Measurements from ENCODE around the gene PRSS53. TPM values are rescaled to one million over a fixed set of nuclear protein-coding genes. Genes with fewer than 3 reads are reported as not detected.
"Not testable (repeated sequence)": the region's sequence is repeated elsewhere in the genome, so short reads cannot be mapped to it uniquely, and the experiment has no call there.

The PRSS53 gene
- total and polyA plus RNA-seq, 4 donors, result 2.0 to 9.8 (median 4.8) TPM

DNA sequence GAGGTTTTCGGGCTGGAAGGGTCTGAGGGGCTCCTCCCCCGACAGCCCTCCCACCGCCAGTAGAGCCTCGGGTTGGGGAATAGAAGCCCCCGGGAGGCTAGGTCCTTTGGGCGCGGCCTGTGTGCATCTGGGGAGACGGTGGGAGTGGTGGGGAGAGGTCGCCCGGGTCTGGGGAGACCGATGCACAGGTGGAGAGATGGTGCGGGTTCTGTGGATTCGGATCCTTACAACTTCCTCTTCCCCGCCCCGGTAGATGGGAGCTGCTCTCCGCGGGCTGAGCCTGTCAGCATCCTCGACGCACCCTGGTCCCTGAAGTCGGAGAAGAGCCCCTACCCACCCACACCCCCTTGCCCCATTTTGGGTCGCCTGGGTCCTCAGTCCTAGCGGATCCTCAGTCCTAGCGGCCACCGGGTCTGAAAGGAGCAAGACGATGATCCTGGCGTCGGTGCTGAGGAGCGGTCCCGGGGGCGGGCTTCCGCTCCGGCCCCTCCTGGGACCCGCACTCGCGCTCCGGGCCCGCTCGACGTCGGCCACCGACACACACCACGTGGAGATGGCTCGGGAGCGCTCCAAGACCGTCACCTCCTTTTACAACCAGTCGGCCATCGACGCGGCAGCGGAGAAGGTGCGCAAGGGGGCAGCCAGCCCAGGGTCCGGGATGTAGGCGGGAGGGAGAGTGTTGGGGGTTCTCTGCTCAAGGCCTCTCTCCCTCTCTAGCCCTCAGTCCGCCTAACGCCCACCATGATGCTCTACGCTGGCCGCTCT, 20.2 kb upstream of the PRSS53 start:
- Histone ChIP-seq H3K9me3 (ENCODE audit: control insufficient read depth, insufficient read depth, low read length) (no peaks in the 10 kb centered on the region), H3K27ac (ENCODE audit: low read depth, low read length) (no peak overlapping the region), H3K27me3 (ENCODE audit: control insufficient read depth, insufficient read depth, low read length) (no peaks in the 10 kb centered on the region), H3K4me3 (ENCODE audit: low read depth, low read length) (peak overlapping the region; percentile 66), H3K36me3 (ENCODE audit: control insufficient read depth, insufficient read depth, low read length) (peaks cover 47% of the 10 kb centered on the region), H3K4me1 (ENCODE audit: control insufficient read depth, insufficient read depth, low read length) (peaks cover 25% of the 10 kb centered on the region)
- 29% methylated on average over 38 of the region's 57 CpGs for WGBS (ENCODE audit: insufficient coverage)
- DNase-seq (ENCODE audit: low read depth in 4 of 6, low spot score in 6 of 6), result peak in 1 of 6 donors; percentile 6

DNA sequence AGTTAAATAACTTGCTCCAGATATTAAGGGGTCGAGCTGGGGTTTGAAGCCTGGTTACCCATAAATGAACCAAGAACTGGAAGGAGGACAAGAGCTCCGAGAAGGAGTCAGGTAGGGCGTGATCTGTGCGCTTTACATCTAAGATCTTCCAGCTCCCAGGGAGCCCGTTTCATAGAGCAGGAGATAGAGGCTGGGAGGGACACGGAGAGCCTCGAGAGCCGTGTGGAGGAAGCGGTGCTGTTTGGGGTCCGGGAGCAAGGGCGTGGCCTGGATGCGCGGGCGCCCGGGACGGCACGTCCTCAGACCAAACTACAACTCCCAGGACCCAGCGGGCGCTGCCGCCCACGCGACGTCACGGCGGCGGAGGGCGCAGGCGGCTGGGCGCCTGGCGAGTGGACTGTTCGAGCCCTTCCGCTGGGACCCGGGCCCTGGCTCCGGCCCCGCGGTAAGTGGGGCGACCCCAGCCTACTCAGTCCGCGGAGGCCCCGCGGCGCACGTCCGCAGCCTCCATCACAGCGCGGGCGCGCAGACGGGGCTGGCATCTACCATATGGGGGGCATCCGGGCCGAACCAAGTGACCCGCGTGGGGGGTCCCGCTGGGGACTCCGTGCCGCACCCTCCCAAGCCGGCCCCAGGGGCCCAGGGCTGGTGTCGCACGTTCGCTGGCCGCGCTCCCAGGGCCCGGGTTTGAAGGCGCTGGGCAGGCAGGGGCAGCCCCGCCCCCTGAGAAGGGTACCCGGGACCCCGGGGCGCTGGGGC, 19.5 kb upstream of the PRSS53 start, which contains the start of gene BCKDK:
Gene BCKDK (plus strand): TSS at position 352 of the 759 bp plus-strand sequence. CDS start 838 bp downstream, outside the sequence.
- 5% methylated on average over 68 of the region's 68 CpGs for WGBS (ENCODE audit: insufficient coverage)
- no peak within 1 kb of the TSS for H3K27ac ChIP-seq (ENCODE audit: low read depth, low read length)
- H3K4me1 ChIP-seq (ENCODE audit: control insufficient read depth, insufficient read depth, low read length), result peaks cover 25% of the 10 kb centered on the region
- H3K9me3 ChIP-seq (ENCODE audit: control insufficient read depth, insufficient read depth, low read length), result no peaks in the 10 kb centered on the region
- H3K36me3 ChIP-seq (ENCODE audit: control insufficient read depth, insufficient read depth, low read length), result peaks cover 42% of the 10 kb centered on the region
- peak within 1 kb of the TSS; percentile 66 for H3K4me3 ChIP-seq (ENCODE audit: low read depth, low read length)
- DNase-seq (ENCODE audit: low read depth in 4 of 6, low spot score in 6 of 6), result peak in 2 of 6 donors; percentile 89 to 90
- H3K27me3 ChIP-seq (ENCODE audit: control insufficient read depth, insufficient read depth, low read length), result no peaks in the 10 kb centered on the region

DNA sequence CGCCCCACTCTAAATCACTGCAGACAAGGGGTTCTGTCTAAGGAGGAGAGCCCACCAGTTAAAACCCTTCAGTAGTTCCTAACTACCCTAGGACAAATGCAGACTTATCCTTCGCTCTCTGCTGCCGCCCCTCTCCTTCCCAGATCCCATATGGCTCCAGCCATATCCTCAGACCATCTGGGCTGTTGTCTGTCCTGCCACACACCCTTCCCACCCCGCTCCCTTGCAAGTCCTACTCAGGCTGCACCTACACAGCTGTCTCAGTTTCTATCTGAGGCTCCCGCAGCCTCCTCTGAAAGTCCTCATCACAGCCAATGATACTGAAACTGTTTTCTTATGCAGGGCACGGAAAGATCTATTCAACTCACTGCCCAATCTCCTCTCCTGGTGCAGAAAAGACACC, 18.7 kb upstream of the PRSS53 start:
- H3K27me3 ChIP-seq (ENCODE audit: control insufficient read depth, insufficient read depth, low read length), result no peaks in the 10 kb centered on the region
- H3K4me3 ChIP-seq (ENCODE audit: low read depth, low read length), result no peak overlapping the region
- H3K9me3 ChIP-seq (ENCODE audit: control insufficient read depth, insufficient read depth, low read length), result no peaks in the 10 kb centered on the region
- no peak for DNase-seq (ENCODE audit: low read depth in 4 of 6, low spot score in 6 of 6)
- peaks cover 25% of the 10 kb centered on the region for H3K4me1 ChIP-seq (ENCODE audit: control insufficient read depth, insufficient read depth, low read length)
- WGBS (ENCODE audit: insufficient coverage), result 73% methylated on average over 5 of the region's 6 CpGs
- peaks cover 35% of the 10 kb centered on the region for H3K36me3 ChIP-seq (ENCODE audit: control insufficient read depth, insufficient read depth, low read length)
- no peak overlapping the region for H3K27ac ChIP-seq (ENCODE audit: low read depth, low read length)

- no peak overlapping the region for H3K4me3 ChIP-seq (ENCODE audit: low read depth, low read length)
- DNase-seq (ENCODE audit: low read depth in 4 of 6, low spot score in 6 of 6), result no peak
- peaks cover 25% of the 10 kb centered on the region for H3K4me1 ChIP-seq (ENCODE audit: control insufficient read depth, insufficient read depth, low read length)
- H3K27ac ChIP-seq (ENCODE audit: low read depth, low read length), result no peak overlapping the region
- 83% methylated on average over 20 of the region's 28 CpGs for WGBS (ENCODE audit: insufficient coverage)
- no peaks in the 10 kb centered on the region for H3K27me3 ChIP-seq (ENCODE audit: control insufficient read depth, insufficient read depth, low read length)
- H3K36me3 ChIP-seq (ENCODE audit: control insufficient read depth, insufficient read depth, low read length), result peaks cover 28% of the 10 kb centered on the region
- H3K9me3 ChIP-seq (ENCODE audit: control insufficient read depth, insufficient read depth, low read length), result no peaks in the 10 kb centered on the region
These were observed 18.0 kb upstream of the PRSS53 start for GRCh38 chr16:31106509-31107464.

DNA sequence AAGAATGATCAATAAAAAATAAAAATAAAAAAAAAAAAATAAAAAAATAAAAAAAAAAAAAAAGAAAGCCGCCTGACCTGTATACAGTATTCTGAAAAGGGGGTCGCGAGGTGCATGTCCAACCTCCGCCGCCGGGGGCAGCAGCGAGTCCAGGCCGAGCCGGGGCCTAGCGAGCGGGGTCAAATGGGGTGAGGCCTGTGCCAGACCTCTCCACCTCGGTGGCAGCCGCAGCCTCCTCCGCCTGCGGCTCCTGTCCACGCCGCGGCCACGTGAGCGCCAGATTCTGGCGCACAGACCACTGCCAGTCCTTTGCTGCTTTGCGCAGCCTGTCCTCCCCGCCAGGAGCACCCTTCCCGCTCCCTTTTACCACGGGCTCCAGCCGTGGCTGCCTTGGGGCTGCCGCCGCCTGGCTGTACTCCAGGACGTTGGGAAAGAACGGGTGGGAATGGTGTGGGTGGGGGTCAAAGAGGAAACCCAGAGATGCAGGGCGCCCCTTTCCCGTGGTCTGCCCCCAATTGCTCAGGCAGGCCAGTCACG, 17.0 kb upstream of the PRSS53 start:
- H3K4me3 ChIP-seq (ENCODE audit: low read depth, low read length), result no peak overlapping the region
- H3K4me1 ChIP-seq (ENCODE audit: control insufficient read depth, insufficient read depth, low read length), result peaks cover 25% of the 10 kb centered on the region
- peaks cover 18% of the 10 kb centered on the region for H3K36me3 ChIP-seq (ENCODE audit: control insufficient read depth, insufficient read depth, low read length)
- 27% methylated on average over 27 of the region's 33 CpGs for WGBS (ENCODE audit: insufficient coverage)
- no peaks in the 10 kb centered on the region for H3K9me3 ChIP-seq (ENCODE audit: control insufficient read depth, insufficient read depth, low read length)
- no peaks in the 10 kb centered on the region for H3K27me3 ChIP-seq (ENCODE audit: control insufficient read depth, insufficient read depth, low read length)
- peak in 2 of 6 donors; percentile 43 to 69 for DNase-seq (ENCODE audit: low read depth in 4 of 6, low spot score in 6 of 6)
- no peak overlapping the region for H3K27ac ChIP-seq (ENCODE audit: low read depth, low read length)

- not testable (repeated sequence) for H3K4me1 ChIP-seq (ENCODE audit: control insufficient read depth, insufficient read depth, low read length); DNase-seq (ENCODE audit: low read depth in 4 of 6, low spot score in 6 of 6); H3K27me3 ChIP-seq (ENCODE audit: control insufficient read depth, insufficient read depth, low read length); H3K4me3 ChIP-seq (ENCODE audit: low read depth, low read length); H3K27ac ChIP-seq (ENCODE audit: low read depth, low read length); H3K36me3 ChIP-seq (ENCODE audit: control insufficient read depth, insufficient read depth, low read length); H3K9me3 ChIP-seq (ENCODE audit: control insufficient read depth, insufficient read depth, low read length)
- 87% methylated on average over 8 of the region's 13 CpGs for WGBS (ENCODE audit: insufficient coverage)
These were observed 12.3 kb upstream of the PRSS53 start for GRCh38 chr16:31100876-31101641.

DNA sequence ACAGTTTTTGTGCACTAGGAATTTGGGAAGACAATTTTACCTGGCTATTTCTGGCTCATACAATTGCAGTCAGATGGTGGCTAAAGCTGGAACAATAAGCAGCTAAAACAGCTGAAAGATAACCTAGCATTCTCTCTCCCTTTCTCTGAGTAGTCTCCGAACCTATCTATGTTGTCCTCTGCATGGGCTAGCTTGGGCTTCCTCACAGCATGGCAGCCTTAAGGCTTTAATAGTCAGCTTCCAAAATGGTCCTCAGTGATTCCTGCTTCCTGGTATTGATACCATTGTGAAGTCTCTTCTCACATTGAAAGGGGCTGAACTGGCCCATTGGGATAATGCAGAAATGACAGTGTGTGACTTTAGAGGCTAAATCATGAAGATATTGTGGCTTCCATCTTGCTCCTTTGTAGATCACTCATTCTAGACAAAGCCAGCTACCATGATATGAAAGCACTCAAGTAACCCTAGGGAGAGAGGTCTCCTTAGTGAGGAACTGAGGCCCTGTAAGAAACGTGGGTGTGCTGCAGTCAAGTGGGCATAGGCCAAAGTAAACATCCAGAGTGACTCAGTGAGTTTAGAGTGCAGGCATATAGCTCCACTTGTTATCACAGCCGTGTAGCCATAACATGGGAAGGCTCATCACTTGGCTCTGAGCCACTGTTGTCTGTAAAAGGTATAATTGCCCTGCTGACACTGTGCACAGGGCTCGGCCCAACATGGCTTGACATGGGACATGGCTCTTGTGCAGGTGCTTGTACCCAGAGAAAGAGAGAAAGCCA, 11.3 kb upstream of the PRSS53 start:
- peaks cover 3% of the 10 kb centered on the region for H3K4me1 ChIP-seq (ENCODE audit: control insufficient read depth, insufficient read depth, low read length)
- H3K27me3 ChIP-seq (ENCODE audit: control insufficient read depth, insufficient read depth, low read length), result no peaks in the 10 kb centered on the region
- 67% methylated on average over 4 of the region's 4 CpGs for WGBS (ENCODE audit: insufficient coverage)
- DNase-seq (ENCODE audit: low read depth in 4 of 6, low spot score in 6 of 6), result no peak
- no peak overlapping the region for H3K4me3 ChIP-seq (ENCODE audit: low read depth, low read length)
- no peaks in the 10 kb centered on the region for H3K36me3 ChIP-seq (ENCODE audit: control insufficient read depth, insufficient read depth, low read length)
- no peaks in the 10 kb centered on the region for H3K9me3 ChIP-seq (ENCODE audit: control insufficient read depth, insufficient read depth, low read length)
- H3K27ac ChIP-seq (ENCODE audit: low read depth, low read length), result no peak overlapping the region

DNA sequence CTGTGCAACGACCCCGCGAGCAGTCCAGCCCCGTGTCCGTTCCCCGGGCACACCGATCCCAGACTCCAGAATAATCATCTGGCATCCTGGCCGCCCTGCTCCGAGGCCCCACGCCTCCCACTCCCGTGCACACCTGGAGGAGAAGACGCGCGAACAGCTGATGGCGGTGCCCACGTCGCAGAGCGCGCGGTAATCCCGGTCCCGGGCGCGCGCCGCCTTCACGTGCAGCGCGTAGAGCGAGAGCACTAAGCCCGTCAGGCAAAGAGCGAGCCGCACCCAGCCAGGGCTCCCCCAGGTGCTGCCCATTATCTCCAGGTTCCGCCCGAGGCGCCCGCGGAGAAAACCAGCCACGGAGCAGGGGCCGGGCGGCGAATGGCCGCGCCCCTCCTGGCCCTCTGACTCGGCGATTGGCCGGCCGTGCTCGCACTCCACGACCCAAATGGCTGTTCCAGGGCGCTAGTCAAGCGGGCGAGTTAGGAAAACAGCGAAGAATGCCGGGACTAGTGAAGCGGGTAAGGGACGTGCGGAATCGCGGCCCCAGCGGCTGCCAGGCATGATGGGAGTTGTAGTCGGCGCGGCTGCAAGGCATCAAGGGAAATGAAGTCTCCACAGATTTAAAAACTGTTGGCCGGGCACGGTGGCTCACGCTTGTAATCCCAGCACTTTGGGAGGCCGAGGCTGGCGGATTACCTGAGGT, 5.8 kb upstream of the PRSS53 start, which contains the start of gene VKORC1:
Gene VKORC1 (minus strand): TSS at position 374 of the 697 bp plus-strand sequence. CDS start 68 bp downstream, at position 306.
- Histone ChIP-seq H3K4me1 (ENCODE audit: control insufficient read depth, insufficient read depth, low read length) (peaks cover 28% of the 10 kb centered on the region), H3K36me3 (ENCODE audit: control insufficient read depth, insufficient read depth, low read length) (peaks cover 20% of the 10 kb centered on the region), H3K27me3 (ENCODE audit: control insufficient read depth, insufficient read depth, low read length) (no peaks in the 10 kb centered on the region), H3K4me3 (ENCODE audit: low read depth, low read length) (peak within 1 kb of the TSS; percentile 60), H3K27ac (ENCODE audit: low read depth, low read length) (peak within 1 kb of the TSS; percentile 83), H3K9me3 (ENCODE audit: control insufficient read depth, insufficient read depth, low read length) (no peaks in the 10 kb centered on the region)
- peak; percentile 80 to 98 (median 86) for DNase-seq (ENCODE audit: low read depth in 4 of 6, low spot score in 6 of 6)
- 0% methylated on average over 67 of the region's 69 CpGs for WGBS (ENCODE audit: insufficient coverage)
